ENCODE results near the gene ANKFN1.

DNA sequence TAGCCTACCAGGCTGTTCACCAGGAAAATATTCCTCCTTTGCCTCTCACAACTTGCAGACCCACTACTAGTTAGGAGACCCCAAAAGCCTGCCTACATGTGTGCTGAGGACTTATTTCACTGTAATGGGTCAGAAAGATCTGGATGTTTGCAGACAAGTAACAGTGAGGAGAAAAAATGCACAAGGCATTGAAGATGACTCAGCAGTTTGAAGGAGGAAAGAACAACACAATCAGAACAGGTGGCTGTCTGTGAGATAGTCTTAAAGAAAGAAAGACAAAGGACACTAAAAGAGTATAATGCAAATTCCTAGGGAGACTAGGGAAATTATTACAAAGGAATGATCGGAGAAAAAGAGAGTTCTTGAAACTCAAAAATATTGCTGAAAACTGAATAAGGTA, 69.0 kb downstream of the ANKFN1 start:
- TF ChIP-seq EZH2phosphoT487 (conservative IDR thresholded peaks at IDR 0.05; ENCODE audit: low read length): no peak
- TF ChIP-seq, protein P1, sequence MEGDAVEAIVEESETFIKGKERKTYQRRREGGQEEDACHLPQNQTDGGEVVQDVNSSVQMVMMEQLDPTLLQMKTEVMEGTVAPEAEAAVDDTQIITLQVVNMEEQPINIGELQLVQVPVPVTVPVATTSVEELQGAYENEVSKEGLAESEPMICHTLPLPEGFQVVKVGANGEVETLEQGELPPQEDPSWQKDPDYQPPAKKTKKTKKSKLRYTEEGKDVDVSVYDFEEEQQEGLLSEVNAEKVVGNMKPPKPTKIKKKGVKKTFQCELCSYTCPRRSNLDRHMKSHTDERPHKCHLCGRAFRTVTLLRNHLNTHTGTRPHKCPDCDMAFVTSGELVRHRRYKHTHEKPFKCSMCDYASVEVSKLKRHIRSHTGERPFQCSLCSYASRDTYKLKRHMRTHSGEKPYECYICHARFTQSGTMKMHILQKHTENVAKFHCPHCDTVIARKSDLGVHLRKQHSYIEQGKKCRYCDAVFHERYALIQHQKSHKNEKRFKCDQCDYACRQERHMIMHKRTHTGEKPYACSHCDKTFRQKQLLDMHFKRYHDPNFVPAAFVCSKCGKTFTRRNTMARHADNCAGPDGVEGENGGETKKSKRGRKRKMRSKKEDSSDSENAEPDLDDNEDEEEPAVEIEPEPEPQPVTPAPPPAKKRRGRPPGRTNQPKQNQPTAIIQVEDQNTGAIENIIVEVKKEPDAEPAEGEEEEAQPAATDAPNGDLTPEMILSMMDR (IDR thresholded peaks at IDR 0.05; ENCODE audit: insufficient read depth, low read length, poor library complexity, severe bottlenecking): no peak

Data from SU-DHL-6 (cell line).